ENCODE data around the gene FHIT. TPM values are rescaled to one million over a fixed set of nuclear protein-coding genes. Genes with fewer than 3 reads are reported as not detected.

FHIT gene
- polyA plus RNA-seq, 1 donor, result 35.8 TPM

- no peak overlapping the region for H3K4me3 ChIP-seq (ENCODE audit: low read length)
- 100% methylated on average over 1 of the region's 4 CpGs for WGBS (ENCODE audit: insufficient coverage, low lambda C conversion rate)
- no peak overlapping the region for H3K27ac ChIP-seq (ENCODE audit: low read length)
- no peak for DNase-seq
- no peaks in the 10 kb centered on the region for H3K36me3 ChIP-seq (ENCODE audit: control insufficient read depth, insufficient read depth, low read length)
- no peaks in the 10 kb centered on the region for H3K27me3 ChIP-seq (ENCODE audit: control insufficient read depth, insufficient read depth, low read length)
- H3K4me1 ChIP-seq (ENCODE audit: control insufficient read depth, insufficient read depth, low read length), result no peaks in the 10 kb centered on the region
- H3K9me3 ChIP-seq (ENCODE audit: control insufficient read depth, low read depth, low read length), result no peaks in the 10 kb centered on the region
Measured at GRCh38 chr3:59995563-59995962, 1255.7 kb downstream of the FHIT start.

- no peak for DNase-seq
- no peaks in the 10 kb centered on the region for H3K4me1 ChIP-seq (ENCODE audit: control insufficient read depth, insufficient read depth, low read length)
- H3K36me3 ChIP-seq (ENCODE audit: control insufficient read depth, insufficient read depth, low read length), result no peaks in the 10 kb centered on the region
- WGBS (ENCODE audit: insufficient coverage, low lambda C conversion rate), result 100% methylated on average over 1 of the region's 6 CpGs
- H3K9me3 ChIP-seq (ENCODE audit: control insufficient read depth, low read depth, low read length), result no peaks in the 10 kb centered on the region
- H3K4me3 ChIP-seq (ENCODE audit: low read length), result no peak overlapping the region
- H3K27me3 ChIP-seq (ENCODE audit: control insufficient read depth, insufficient read depth, low read length), result no peaks in the 10 kb centered on the region
- no peak overlapping the region for H3K27ac ChIP-seq (ENCODE audit: low read length)
Measured at GRCh38 chr3:59994732-59995304, 1256.4 kb downstream of the FHIT start.

GRCh38 chr3:59992578-59992977 lies 1258.7 kb downstream of the FHIT start:
- no peaks in the 10 kb centered on the region for H3K27me3 ChIP-seq (ENCODE audit: control insufficient read depth, insufficient read depth, low read length)

GRCh38 chr3:59990915-59991314 lies 1260.3 kb downstream of the FHIT start:
- Histone ChIP-seq H3K36me3 (ENCODE audit: control insufficient read depth, insufficient read depth, low read length) (no peaks in the 10 kb centered on the region), H3K27me3 (ENCODE audit: control insufficient read depth, insufficient read depth, low read length) (no peaks in the 10 kb centered on the region), H3K4me3 (ENCODE audit: low read length) (no peak overlapping the region), H3K9me3 (ENCODE audit: control insufficient read depth, low read depth, low read length) (no peaks in the 10 kb centered on the region), H3K27ac (ENCODE audit: low read length) (no peak overlapping the region), H3K4me1 (ENCODE audit: control insufficient read depth, insufficient read depth, low read length) (no peaks in the 10 kb centered on the region)
- DNase-seq, result no peak
- WGBS (ENCODE audit: insufficient coverage, low lambda C conversion rate), result no CpG with 5 or more reads among the region's 2 CpGs

More at GRCh38 chr3:59992578-59992977, 1258.7 kb downstream of the FHIT start:
- DNase-seq, result no peak
- Histone ChIP-seq H3K4me1 (ENCODE audit: control insufficient read depth, insufficient read depth, low read length) (no peaks in the 10 kb centered on the region), H3K4me3 (ENCODE audit: low read length) (no peak overlapping the region), H3K36me3 (ENCODE audit: control insufficient read depth, insufficient read depth, low read length) (no peaks in the 10 kb centered on the region), H3K27ac (ENCODE audit: low read length) (no peak overlapping the region), H3K9me3 (ENCODE audit: control insufficient read depth, low read depth, low read length) (no peaks in the 10 kb centered on the region)
- WGBS (ENCODE audit: insufficient coverage, low lambda C conversion rate), result 80% methylated on average over 1 of the region's 4 CpGs

GRCh38 chr3:59982510-59982909 lies 1268.7 kb downstream of the FHIT start:
- WGBS (ENCODE audit: insufficient coverage, low lambda C conversion rate), result 88% methylated on average over 1 of the region's 3 CpGs
- Histone ChIP-seq H3K36me3 (ENCODE audit: control insufficient read depth, insufficient read depth, low read length) (no peaks in the 10 kb centered on the region), H3K4me1 (ENCODE audit: control insufficient read depth, insufficient read depth, low read length) (no peaks in the 10 kb centered on the region), H3K9me3 (ENCODE audit: control insufficient read depth, low read depth, low read length) (no peaks in the 10 kb centered on the region), H3K4me3 (ENCODE audit: low read length) (no peak overlapping the region), H3K27me3 (ENCODE audit: control insufficient read depth, insufficient read depth, low read length) (no peaks in the 10 kb centered on the region), H3K27ac (ENCODE audit: low read length) (no peak overlapping the region)
- DNase-seq, result no peak

- Histone ChIP-seq H3K4me1 (ENCODE audit: control insufficient read depth, insufficient read depth, low read length) (no peaks in the 10 kb centered on the region), H3K27me3 (ENCODE audit: control insufficient read depth, insufficient read depth, low read length) (no peaks in the 10 kb centered on the region), H3K9me3 (ENCODE audit: control insufficient read depth, low read depth, low read length) (no peaks in the 10 kb centered on the region), H3K4me3 (ENCODE audit: low read length) (no peak overlapping the region), H3K27ac (ENCODE audit: low read length) (no peak overlapping the region), H3K36me3 (ENCODE audit: control insufficient read depth, insufficient read depth, low read length) (no peaks in the 10 kb centered on the region)
- no peak for DNase-seq
- WGBS (ENCODE audit: insufficient coverage, low lambda C conversion rate), result no CpG with 5 or more reads among the region's 6 CpGs
Measured at GRCh38 chr3:59981377-59981776, 1269.9 kb downstream of the FHIT start.

- H3K27me3 ChIP-seq (ENCODE audit: control insufficient read depth, insufficient read depth, low read length), result no peaks in the 10 kb centered on the region
- no peak overlapping the region for H3K4me3 ChIP-seq (ENCODE audit: low read length)
- DNase-seq, result no peak
- no peaks in the 10 kb centered on the region for H3K4me1 ChIP-seq (ENCODE audit: control insufficient read depth, insufficient read depth, low read length)
- no peaks in the 10 kb centered on the region for H3K36me3 ChIP-seq (ENCODE audit: control insufficient read depth, insufficient read depth, low read length)
- WGBS (ENCODE audit: insufficient coverage, low lambda C conversion rate), result no CpG with 5 or more reads among the region's 2 CpGs
- no peaks in the 10 kb centered on the region for H3K9me3 ChIP-seq (ENCODE audit: control insufficient read depth, low read depth, low read length)
- no peak overlapping the region for H3K27ac ChIP-seq (ENCODE audit: low read length)
Measured at GRCh38 chr3:59980576-59980975, 1270.7 kb downstream of the FHIT start.

- no peak overlapping the region for H3K27ac ChIP-seq (ENCODE audit: low read length)
- H3K36me3 ChIP-seq (ENCODE audit: control insufficient read depth, insufficient read depth, low read length), result no peaks in the 10 kb centered on the region
- no peaks in the 10 kb centered on the region for H3K27me3 ChIP-seq (ENCODE audit: control insufficient read depth, insufficient read depth, low read length)
- DNase-seq, result no peak
- no peak overlapping the region for H3K4me3 ChIP-seq (ENCODE audit: low read length)
- no peaks in the 10 kb centered on the region for H3K9me3 ChIP-seq (ENCODE audit: control insufficient read depth, low read depth, low read length)
- no peaks in the 10 kb centered on the region for H3K4me1 ChIP-seq (ENCODE audit: control insufficient read depth, insufficient read depth, low read length)
- WGBS (ENCODE audit: insufficient coverage, low lambda C conversion rate), result no CpG with 5 or more reads among the region's 6 CpGs
Measured at GRCh38 chr3:59979542-59979941, 1271.7 kb downstream of the FHIT start.

- no peaks in the 10 kb centered on the region for H3K4me1 ChIP-seq (ENCODE audit: control insufficient read depth, insufficient read depth, low read length)
- no peaks in the 10 kb centered on the region for H3K9me3 ChIP-seq (ENCODE audit: control insufficient read depth, low read depth, low read length)
- H3K27me3 ChIP-seq (ENCODE audit: control insufficient read depth, insufficient read depth, low read length), result no peaks in the 10 kb centered on the region
- H3K27ac ChIP-seq (ENCODE audit: low read length), result no peak overlapping the region
- H3K4me3 ChIP-seq (ENCODE audit: low read length), result no peak overlapping the region
- no peaks in the 10 kb centered on the region for H3K36me3 ChIP-seq (ENCODE audit: control insufficient read depth, insufficient read depth, low read length)
- no peak for DNase-seq
Measured at GRCh38 chr3:59978979-59979378, 1272.3 kb downstream of the FHIT start.

GRCh38 chr3:59970796-59971195 lies 1280.5 kb downstream of the FHIT start:
- Histone ChIP-seq H3K9me3 (ENCODE audit: control insufficient read depth, low read depth, low read length) (no peaks in the 10 kb centered on the region), H3K4me3 (ENCODE audit: low read length) (no peak overlapping the region), H3K27ac (ENCODE audit: low read length) (no peak overlapping the region), H3K36me3 (ENCODE audit: control insufficient read depth, insufficient read depth, low read length) (no peaks in the 10 kb centered on the region), H3K27me3 (ENCODE audit: control insufficient read depth, insufficient read depth, low read length) (no peaks in the 10 kb centered on the region), H3K4me1 (ENCODE audit: control insufficient read depth, insufficient read depth, low read length) (no peaks in the 10 kb centered on the region)
- 100% methylated on average over 2 of the region's 4 CpGs for WGBS (ENCODE audit: insufficient coverage, low lambda C conversion rate)
- DNase-seq, result no peak

GRCh38 chr3:59970376-59970775 lies 1280.9 kb downstream of the FHIT start:
- Histone ChIP-seq H3K27ac (ENCODE audit: low read length) (no peak overlapping the region), H3K4me1 (ENCODE audit: control insufficient read depth, insufficient read depth, low read length) (no peaks in the 10 kb centered on the region), H3K27me3 (ENCODE audit: control insufficient read depth, insufficient read depth, low read length) (no peaks in the 10 kb centered on the region), H3K9me3 (ENCODE audit: control insufficient read depth, low read depth, low read length) (no peaks in the 10 kb centered on the region), H3K4me3 (ENCODE audit: low read length) (no peak overlapping the region), H3K36me3 (ENCODE audit: control insufficient read depth, insufficient read depth, low read length) (no peaks in the 10 kb centered on the region)
- WGBS (ENCODE audit: insufficient coverage, low lambda C conversion rate), result 94% methylated on average over 3 of the region's 6 CpGs
- no peak for DNase-seq

All from large intestine (tissue), 3 donors.